ENCODE measurements around the gene DMGDH.

Gene DMGDH
- total RNA-seq: 0 to 0.31 (median 0.08) reads per million in 18 experiments

DNA sequence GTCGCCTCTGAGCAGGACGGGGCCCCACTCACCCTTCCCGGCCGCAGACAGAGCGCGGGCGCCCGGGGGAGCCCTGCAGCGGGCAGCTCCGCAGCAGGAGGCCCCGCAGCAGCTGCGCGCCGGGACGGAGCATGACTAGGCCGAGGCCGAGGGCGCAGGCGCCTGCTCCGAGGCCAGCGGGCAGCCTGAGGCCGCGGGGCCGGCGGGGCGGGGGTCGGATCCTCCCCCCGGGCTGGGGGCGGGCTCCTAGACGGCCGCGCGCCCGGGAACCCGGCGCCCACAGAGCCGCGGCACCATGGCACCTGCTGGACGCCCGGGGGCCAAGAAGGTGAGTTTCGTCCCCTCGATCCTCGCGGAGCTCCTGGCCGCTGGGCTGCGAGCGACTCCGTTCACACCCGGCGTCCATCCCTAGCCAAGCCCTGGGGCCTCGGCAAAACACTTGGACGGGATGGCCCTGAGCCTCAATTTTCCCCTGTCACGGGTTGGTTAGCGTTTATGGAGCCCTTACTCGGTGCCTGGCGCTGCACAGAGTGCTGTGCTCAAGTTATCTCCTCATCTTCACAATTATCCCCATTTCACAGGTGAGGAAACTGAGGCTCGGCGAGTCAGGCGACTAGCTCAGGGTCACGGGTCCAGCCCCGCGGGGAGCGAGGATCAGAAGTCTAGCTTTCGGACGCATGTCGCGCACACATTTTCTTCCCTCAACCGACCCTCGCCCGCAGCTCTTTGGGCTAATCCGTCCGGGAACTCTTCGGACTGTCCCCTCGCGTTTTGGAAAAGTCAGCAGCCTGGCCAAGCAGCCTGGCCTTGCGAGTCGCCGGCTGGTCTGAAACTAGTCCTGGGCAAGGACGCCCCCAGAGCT, at the start of gene DMGDH, which contains the start of gene BHMT2:
DMGDH (minus strand) TSS at position 187 of the 862 bp plus-strand sequence; CDS start at position 133, 54 bp downstream.
BHMT2 (plus strand) TSS at position 280 of the 862 bp plus-strand sequence; CDS start at position 296, 16 bp downstream.
- no peak for DNase-seq

GRCh38 chr5:79112703-79113058, 43.2 kb upstream of the DMGDH start:
- no peak for DNase-seq

GRCh38 chr5:79111960-79112702, 42.7 kb upstream of the DMGDH start:
- no peak for DNase-seq

DNA sequence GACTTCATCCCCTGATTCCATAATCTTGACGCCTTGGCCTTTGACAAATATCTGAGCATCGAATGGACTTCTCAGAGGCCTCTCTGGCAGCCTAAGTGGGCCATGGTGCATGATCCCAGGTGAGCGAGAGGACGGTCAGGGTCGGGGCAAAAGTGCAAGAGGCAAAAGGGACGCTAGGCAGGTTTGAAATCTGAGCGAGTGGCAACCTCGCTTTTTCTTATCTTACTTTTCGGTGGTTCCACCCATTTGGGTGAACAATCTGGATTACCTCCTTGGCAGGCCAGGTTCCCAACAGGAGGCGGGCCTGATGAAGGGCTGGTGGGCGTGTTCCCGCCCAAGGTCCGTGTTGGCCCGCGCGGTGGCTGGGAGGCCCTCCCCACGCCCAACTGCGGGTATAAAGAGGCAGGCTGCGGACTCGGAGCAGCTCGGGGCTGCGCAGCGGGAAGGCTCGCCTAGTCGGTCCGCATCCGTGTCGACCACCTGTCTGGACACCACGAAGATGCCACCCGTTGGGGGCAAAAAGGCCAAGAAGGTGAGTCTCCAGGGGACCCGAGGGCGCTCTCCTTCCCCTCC, 42.0 kb upstream of the DMGDH start, which contains the start of gene BHMT:
BHMT (plus strand) TSS at position 423 of the 573 bp plus-strand sequence; CDS start at position 500, 77 bp downstream.
- no peak for DNase-seq

DNA sequence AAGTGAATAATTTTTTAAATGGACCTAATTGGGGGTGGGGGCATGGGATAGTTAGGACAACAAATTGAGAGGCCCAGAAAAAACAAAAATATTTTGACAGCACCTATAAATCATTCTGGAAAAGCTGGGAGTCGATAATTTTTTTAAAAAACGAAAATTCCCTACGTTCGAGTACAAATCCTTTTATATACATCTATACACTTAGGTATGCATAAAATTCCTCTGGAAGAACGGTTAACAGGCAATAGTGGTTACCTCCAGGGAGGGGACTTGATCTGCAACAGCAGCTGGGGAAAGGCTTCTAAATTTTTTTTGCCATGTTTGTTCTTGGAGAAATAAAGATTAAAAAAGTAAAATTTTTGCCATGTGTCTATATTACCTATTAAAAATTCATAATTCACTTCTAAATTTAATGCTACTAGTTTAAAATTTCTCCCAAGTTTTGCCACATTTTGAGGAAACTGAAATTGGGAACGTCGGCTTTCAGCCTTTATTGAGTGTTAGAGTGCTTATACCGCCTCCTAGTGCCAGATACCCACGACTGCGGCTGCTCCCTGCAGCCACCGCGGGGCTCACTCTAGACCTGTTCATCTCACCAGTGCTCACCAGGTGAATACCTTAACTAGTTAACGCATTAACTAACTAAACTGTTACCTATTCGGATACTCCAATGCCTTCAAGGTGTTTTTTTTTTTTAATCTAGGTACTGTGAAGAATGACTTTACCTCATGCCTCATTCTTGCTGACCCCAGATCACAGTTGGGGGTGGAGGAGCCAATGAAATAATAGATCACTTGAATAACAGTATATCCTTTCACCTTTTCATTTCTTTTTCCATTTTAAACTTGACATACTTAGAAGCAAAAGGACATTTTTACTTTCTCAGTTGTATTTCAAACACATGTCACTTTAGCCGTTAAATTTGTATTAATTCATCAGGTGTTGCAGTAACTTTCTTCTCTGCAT, 40.3 kb upstream of the DMGDH start:
- DNase-seq: peak; percentile 50 to 60

- no peak for DNase-seq
Measured at GRCh38 chr5:79108792-79109191, 39.3 kb upstream of the DMGDH start.

GRCh38 chr5:79108086-79108485, 38.6 kb upstream of the DMGDH start:
- no peak for DNase-seq

GRCh38 chr5:79107020-79107796, 37.7 kb upstream of the DMGDH start:
- peak; percentile 80 to 91 for DNase-seq

DNA sequence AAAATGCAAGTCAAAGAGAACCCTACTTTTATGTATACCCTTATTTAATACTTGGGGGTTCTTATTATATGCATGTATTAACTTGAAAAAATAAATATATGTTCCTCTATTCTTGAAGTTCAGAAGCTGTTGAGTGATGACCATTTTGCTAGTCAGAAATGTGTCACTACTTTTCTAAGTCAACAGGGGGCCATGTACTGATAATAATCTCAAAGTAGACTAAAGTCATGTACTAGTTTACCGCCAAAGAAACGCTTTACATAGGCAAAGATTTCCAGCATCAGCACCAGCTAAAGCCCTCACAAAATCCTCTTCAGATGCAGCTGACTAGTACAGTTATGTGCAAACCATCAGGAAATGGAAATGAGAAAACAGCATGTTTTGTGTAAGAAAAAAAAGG, 36.4 kb upstream of the DMGDH start:
- DNase-seq: no peak

GRCh38 chr5:79093762-79094161, 24.3 kb upstream of the DMGDH start:
- DNase-seq: no peak

GRCh38 chr5:79091064-79091463, 21.6 kb upstream of the DMGDH start:
- DNase-seq: no peak

GRCh38 chr5:79088507-79088906, 19.0 kb upstream of the DMGDH start:
- no peak for DNase-seq

- no peak for DNase-seq
Measured at GRCh38 chr5:79086116-79086515, 16.6 kb upstream of the DMGDH start.

DNA sequence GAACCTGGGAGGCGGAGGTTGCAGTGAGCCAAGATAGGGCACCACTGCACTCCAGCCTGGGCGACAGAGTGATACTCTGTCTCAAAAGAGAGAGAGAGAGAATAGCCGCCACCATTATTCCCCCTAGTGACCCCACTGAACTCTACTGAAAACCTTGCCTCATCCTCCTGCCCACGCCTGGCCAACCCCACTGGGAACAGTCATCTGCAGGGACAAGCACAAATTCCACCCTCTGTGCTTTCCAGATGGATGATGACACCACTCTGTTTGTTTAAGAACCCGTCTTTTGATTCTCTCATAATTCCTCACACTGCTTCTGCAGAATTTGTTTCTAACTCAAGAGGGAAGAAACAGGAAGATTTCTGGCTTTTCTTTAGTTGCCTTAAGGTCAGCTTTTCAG, 12.3 kb upstream of the DMGDH start:
- DNase-seq: no peak

DNA sequence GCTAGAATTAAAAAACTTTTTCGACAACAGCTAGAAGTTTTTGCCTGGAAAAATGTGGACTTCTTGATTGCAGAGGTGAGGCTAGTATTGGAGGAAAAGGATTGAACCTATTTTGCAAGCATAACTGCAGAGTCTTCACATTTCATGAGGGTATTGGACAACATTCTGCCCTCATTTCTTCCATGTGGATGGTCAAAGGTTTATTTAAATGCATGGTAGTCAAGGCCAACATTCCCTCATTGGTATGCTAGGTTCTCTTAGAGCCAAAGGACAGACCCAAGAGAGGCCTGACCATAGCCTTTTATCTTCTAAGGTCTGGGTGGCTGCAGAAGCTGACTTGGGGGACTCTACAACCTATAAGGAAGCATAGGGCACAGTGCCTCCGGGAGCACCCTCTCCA, 11.3 kb upstream of the DMGDH start:
- no peak for DNase-seq

DNA sequence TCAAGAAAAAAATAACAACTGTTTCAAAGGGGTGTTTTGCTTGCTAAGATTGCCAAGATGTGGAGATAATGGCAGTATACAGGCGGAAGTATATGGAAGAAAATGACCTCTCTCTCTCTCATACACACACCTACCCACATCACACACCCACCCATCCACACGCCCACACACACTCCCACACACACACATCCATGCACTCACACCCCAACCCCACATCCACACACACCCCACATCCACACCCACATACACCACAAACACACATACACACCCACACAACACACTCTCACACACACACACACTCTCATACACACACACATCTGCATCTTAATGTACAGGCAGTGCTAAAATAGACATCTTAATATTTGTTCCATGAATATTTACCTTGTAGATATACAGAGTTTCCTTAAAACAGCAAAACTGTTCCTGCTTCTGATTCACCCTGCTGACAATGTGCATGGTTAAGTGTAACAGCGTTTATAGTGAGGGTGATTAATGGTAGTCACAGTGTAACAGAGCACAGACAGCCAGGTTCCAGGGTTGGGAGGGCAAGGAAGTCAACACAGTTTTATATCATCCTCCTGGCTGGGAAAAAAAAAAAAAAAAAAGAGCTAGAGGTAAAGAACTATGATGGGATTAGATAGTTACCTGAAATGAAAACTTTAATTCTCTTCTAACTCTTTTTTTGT, 8.3 kb upstream of the DMGDH start:
- no peak for DNase-seq

GRCh38 chr5:79076819-79077218, 7.3 kb upstream of the DMGDH start:
- DNase-seq: no peak

DNA sequence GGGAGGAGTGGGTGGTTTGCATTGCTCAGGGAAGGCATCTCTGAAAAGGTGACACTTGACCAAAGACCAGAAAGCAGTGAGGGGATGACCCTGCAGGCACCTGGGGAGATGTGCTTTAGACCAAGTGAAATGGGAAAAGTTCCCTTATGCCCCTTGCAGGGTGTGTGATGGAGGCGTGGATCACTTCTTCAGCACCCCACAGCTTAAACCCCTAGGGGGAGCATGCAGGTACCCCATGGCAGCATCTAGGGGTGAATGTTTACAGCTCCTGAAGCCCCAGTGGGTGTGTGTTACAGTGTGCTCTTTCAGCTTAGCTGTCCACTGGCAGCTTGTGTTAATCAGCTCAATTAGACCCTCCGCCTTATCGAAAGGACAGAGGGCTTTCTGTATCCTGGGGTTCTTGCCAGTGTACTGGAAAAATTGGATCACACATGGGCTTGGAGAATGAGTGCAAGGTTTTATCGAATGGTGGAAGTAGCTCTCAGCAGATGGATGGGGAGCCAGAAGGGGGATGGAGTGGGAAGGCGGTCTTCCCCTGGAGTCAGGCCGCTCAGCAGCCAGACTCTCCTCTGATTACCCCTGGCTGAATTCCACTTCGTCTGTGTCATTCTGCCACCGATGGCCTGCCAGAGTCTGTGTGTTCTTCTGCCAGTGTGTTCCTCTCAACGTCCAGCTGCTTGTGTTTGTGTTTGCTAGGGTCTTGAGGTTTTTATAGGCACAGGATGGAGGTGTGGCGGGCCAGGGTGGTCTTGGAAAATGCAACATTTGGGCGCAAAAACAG, 6.4 kb upstream of the DMGDH start:
- DNase-seq: no peak

GRCh38 chr5:79074641-79075040, 5.2 kb upstream of the DMGDH start:
- DNase-seq: no peak

- DNase-seq: no peak
Measured at GRCh38 chr5:79070350-79070667, 835 bp upstream of the DMGDH start.
